ENCODE data around the gene LIMS1. TPM values are rescaled to one million over a fixed set of nuclear protein-coding genes. Genes with fewer than 3 reads are reported as not detected.

The LIMS1 gene
- total RNA-seq, 1 experiment from 2014 or later = 58.1 TPM

DNA sequence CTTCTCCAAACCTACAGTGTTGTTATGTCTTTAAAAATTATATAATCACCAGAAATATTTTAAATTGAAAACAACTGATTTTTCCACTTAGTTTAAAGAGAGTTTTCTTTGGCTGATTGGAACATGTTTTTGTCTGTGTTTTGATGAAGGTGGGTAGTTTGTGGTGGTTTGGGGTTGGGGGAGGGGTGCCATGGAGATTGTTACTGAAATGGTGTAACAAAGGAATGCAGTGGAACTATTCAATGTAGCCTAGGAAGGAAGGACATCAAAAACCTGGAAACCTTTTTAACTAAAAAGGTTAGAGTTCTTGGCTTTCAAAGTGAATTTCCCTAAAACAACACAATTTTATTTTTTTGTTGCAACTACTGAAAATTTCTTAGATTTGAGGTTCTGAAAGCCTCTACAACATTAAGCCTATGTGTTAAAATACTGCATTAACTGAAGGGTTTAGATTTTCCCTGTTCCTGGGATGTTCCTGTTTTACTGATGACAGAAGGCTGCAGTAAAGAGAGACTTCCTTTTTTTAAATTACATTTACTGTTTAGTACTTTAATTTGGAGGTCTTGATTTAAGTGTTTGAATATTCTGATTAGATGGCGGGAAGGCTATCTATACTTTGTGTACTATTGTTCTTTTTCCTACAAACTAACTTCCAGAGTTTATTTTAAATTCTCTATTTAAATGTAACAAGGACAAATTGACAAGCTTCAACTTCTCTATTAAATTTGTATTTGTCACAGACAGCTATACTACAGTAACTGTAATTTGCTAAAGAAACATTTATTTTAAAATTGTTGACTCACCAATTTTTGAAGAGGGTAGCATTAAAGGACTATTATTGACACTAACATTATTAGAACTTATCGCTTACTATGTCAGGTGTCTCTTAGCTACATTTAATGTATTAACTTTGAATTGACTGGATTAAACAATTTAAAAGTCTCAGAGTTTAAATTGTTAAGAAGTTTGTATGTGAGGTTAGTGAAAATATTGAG lies 87.7 kb downstream of the LIMS1 start:
- DNase-seq = no peak
- H3K4me3 ChIP-seq (ENCODE audit: insufficient read depth, low read depth, low read length) = no peak overlapping the region
- no peaks in the 10 kb centered on the region for H3K27me3 ChIP-seq (ENCODE audit: control insufficient read depth, insufficient read depth, low read length)
- H3K36me3 ChIP-seq (replicated peaks; ENCODE audit: control insufficient read depth, insufficient read depth, low read length) = no peaks in the 10 kb centered on the region

DNA sequence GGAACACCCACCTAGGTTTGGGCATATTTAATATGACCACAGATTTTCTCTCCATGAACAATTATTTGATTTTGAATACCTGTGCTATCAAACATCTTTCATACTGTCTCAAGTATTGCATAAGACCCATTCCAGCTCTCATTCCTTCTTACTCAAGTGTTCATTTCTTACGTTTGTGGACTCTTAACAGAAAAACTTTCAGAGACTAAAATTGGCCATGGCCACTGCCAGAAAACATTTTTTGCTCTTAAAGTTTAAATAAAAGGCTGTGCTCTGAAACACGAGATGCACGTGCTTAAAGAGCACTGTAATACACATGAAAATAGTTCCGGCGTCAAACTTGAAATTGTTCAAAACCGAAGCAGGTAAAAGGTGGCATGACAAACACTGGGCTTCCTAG lies 89.3 kb downstream of the LIMS1 start:
- Histone ChIP-seq H3K4me3 (ENCODE audit: insufficient read depth, low read depth, low read length) (no peak overlapping the region), H3K36me3 (replicated peaks; ENCODE audit: control insufficient read depth, insufficient read depth, low read length) (no peaks in the 10 kb centered on the region)
- DNase-seq = no peak

DNA sequence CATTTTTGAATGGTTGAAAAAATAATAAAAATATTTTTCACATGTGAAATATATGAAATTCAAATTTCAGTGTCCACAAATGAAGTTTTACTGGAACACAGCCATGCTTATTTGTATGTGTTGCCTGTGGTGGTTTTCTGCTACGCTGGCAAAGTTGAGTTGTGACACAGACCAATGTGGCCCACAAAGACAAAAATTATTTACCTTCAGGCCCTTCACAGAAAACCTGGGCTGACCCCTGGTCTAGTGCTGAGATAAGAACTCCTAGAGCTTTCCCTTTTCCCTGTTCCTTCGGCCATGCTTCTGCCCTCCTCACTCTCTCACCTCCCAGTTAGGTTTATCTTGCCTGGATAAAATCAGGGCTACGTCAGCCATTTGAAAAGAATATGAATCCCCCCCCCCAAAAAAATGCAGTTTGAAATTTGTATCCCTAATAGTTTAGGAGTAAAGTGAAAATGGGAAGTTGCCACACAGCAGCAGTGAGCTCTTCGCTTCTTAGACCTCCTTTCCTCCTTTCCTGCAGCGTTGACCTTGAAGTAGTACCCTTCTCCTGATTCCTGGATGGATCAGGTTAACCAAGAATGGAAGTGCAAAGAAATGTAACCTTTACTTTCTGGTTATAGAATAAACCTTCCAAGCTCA lies 91.0 kb downstream of the LIMS1 start:
- Histone ChIP-seq H3K36me3 (replicated peaks; ENCODE audit: control insufficient read depth, insufficient read depth, low read length) (no peaks in the 10 kb centered on the region), H3K4me3 (ENCODE audit: insufficient read depth, low read depth, low read length) (no peak overlapping the region), H3K27me3 (ENCODE audit: control insufficient read depth, insufficient read depth, low read length) (no peaks in the 10 kb centered on the region)
- no peak for DNase-seq

More for the DNA sequence above, 89.3 kb downstream of the LIMS1 start:
- no peaks in the 10 kb centered on the region for H3K27me3 ChIP-seq (ENCODE audit: control insufficient read depth, insufficient read depth, low read length)

DNA sequence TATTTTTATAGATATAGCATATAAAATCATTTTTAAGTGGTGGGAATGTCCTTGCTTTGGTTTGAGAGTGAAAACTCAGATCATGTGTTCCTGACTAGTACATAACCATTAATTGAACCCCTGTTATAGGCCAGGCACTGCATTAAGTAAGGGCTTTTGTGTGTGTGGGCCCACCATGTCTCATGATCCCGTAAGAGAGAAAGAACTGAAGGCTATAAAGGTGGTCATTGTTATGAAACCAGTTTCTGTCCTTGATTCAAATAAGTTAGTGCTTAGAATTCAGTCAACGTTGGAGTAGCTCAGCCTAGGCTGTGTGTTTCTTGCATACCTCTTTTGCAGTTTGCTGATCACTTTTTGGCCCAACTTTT lies 91.5 kb downstream of the LIMS1 start:
- DNase-seq = no peak
- no peaks in the 10 kb centered on the region for H3K27me3 ChIP-seq (ENCODE audit: control insufficient read depth, insufficient read depth, low read length)
- H3K36me3 ChIP-seq (replicated peaks; ENCODE audit: control insufficient read depth, insufficient read depth, low read length) = no peaks in the 10 kb centered on the region
- H3K4me3 ChIP-seq (ENCODE audit: insufficient read depth, low read depth, low read length) = no peak overlapping the region

DNA sequence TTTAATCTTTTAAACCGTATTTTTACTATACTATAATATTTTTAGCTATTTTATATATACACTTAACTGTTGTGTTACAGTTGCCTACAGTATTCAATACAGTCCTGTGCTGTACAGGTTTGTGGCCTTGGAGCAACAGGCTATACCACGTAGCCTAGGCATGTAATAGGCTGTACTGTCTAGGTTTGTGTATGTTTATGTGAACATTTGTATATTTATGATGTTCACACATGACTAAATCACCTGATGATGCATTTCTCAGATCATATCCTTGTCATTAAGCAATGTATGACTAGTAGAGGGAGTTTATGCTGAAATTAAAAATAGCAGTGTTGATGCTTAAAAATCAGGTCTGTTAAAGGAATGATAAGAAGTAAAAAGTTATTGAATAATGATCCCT lies 92.7 kb downstream of the LIMS1 start:
- no peaks in the 10 kb centered on the region for H3K36me3 ChIP-seq (replicated peaks; ENCODE audit: control insufficient read depth, insufficient read depth, low read length)
- H3K4me3 ChIP-seq (ENCODE audit: insufficient read depth, low read depth, low read length) = no peak overlapping the region
- no peak for DNase-seq
- no peaks in the 10 kb centered on the region for H3K27me3 ChIP-seq (ENCODE audit: control insufficient read depth, insufficient read depth, low read length)

DNA sequence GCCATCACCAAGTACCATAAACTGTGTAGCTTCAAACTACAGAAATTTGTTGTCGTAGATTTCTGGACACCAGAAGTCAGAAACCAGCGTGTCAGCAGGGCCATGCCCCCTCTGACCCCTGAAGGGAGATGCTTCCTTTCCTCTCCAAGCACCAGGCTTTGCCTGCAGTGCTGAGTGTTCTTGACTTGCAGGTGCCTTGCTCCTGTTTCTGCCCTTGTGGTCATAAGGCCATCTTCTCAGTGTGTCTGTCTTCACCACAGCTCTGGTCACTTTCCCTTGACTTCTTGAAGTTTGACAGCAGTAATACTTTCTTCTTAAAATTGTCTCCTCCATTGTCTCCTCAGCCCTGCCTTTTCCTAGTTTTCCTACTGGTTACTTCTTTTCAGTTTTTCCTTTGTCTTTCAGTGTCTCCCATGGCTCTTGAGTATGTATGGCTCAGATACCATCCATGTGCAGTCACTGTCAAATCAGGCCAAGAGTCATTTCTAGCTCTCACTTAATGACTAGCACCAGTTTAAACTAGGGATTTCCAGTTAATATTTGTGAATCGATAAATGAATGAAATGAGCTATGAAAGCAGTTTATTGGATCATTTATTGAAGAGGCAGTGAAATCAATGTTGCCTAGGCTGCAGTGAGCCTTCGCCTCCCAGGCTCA lies 93.8 kb downstream of the LIMS1 start:
- DNase-seq = no peak
- no peaks in the 10 kb centered on the region for H3K36me3 ChIP-seq (replicated peaks; ENCODE audit: control insufficient read depth, insufficient read depth, low read length)
- no peak overlapping the region for H3K4me3 ChIP-seq (ENCODE audit: insufficient read depth, low read depth, low read length)
- H3K27me3 ChIP-seq (ENCODE audit: control insufficient read depth, insufficient read depth, low read length) = no peaks in the 10 kb centered on the region

DNA sequence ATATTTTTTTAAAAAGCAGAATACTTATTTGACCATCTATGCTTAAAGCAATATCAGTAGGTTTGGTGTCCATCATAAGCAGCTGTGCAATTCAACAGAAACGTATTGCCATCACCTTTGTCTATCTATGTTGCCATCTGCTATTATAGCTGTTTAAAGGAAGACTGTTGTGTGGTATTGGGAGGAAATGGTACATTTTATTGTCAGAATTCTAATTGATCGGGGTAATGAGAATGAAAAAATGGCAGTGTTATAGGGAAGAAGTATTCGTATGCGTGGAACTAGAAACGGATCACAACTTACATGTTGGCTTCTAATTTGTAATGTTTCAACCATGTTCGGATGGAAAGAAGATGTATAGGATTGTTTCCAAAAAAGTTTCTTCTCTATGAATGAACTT lies 94.7 kb downstream of the LIMS1 start:
- H3K36me3 ChIP-seq (replicated peaks; ENCODE audit: control insufficient read depth, insufficient read depth, low read length) = no peaks in the 10 kb centered on the region
- no peaks in the 10 kb centered on the region for H3K27me3 ChIP-seq (ENCODE audit: control insufficient read depth, insufficient read depth, low read length)
- DNase-seq = no peak
- H3K4me3 ChIP-seq (ENCODE audit: insufficient read depth, low read depth, low read length) = no peak overlapping the region

DNA sequence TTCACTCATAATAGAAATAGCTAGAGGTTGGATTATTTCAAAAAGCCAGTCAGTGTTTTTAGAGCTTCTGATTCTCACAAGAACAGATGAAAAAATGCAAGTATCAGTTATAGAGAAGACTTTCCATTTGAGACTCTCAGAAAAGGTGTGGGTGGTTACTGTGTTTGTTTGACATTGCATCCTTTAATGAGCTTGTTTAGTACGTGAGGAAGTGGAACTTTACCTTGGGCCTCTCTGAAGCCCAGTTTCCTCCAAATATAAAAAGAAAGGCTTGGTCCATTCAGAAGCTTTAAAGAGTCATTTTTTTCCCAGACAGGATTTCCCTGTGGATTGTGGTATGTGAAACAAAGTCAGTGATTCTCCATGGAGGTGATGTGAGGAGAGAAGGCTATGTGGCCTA lies 95.1 kb downstream of the LIMS1 start:
- DNase-seq = no peak
- Histone ChIP-seq H3K4me3 (ENCODE audit: insufficient read depth, low read depth, low read length) (no peak overlapping the region), H3K36me3 (replicated peaks; ENCODE audit: control insufficient read depth, insufficient read depth, low read length) (no peaks in the 10 kb centered on the region), H3K27me3 (ENCODE audit: control insufficient read depth, insufficient read depth, low read length) (no peaks in the 10 kb centered on the region)

DNA sequence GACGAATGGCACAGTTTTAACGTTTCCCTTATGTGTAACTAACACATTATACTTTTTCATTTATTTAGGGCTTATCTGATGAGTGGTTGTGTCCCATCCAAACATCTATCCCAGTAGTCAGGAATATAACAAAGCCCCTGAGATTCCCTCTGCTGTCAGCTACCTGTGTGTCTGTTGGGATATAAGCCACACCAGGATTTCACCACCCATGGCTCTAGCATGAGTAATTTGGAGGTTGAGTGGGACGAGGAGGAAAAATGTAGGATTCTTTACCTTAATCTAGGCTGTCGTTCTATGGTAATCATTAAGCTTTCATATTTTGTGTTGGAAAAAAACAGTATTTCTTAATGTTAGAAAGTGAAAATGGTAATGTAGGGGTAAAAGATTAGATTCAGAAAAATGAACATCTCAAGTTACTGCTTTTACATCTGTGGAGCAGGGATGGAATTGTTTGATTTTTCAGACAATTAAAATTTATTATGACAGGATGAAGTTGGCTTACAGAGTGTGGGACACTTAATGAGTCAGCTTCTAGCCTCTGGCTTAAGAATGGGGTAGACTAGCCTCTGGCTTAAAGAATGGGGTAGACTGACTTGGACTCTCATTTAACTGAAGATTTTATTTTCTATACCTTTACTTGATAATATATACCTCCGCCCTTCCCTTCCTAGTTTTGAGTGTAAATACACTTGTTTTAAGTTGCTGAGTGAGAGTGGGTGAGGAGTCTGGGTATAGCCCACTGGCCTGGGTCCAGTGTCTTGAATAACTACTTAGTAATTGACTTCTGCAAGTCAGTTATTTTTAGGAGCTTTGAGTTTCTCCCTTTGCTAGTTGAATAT lies 96.5 kb downstream of the LIMS1 start:
- H3K36me3 ChIP-seq (replicated peaks; ENCODE audit: control insufficient read depth, insufficient read depth, low read length) = no peaks in the 10 kb centered on the region
- no peaks in the 10 kb centered on the region for H3K27me3 ChIP-seq (ENCODE audit: control insufficient read depth, insufficient read depth, low read length)
- no peak overlapping the region for H3K4me3 ChIP-seq (ENCODE audit: insufficient read depth, low read depth, low read length)
- no peak for DNase-seq

DNA sequence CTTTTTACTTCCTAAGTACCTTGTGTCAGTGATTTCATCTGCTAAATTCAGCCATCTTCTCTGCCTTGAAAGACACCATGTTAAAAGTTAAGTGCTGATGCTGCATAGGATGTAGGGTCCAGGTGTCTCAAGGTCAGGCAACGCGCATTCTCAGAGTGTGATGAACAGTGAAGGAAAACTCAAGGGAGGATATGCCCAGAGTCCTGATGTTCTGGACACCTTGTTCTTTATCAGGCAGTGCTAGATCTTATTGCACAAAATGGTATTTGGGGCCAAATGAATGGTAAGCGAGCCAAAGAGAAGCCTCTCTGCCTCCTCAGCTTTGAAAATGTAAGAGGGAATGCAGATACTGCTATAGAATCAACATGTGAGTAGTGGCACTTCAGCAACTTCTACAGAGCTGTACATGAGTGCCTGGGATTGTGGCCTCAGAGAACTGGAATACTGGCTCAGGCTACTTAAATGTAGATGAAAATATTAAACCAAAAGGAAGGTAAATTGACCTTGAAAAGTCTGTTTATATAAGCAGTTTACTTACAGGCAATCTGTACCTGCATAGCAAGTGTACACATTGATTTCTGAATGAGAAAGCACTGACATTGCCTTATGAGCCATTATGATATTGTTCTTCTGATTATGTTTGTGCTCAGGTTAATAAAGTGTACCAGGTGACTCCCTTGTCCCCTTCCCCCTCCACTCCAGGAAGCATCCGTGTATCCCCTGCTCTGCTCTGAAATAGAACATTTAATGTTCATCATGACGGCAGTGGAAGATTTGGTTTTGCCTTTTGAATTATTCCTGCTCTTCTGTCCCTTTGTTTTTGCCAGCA lies 98.3 kb downstream of the LIMS1 start:
- H3K27me3 ChIP-seq (ENCODE audit: control insufficient read depth, insufficient read depth, low read length) = no peaks in the 10 kb centered on the region
- H3K36me3 ChIP-seq (replicated peaks; ENCODE audit: control insufficient read depth, insufficient read depth, low read length) = no peaks in the 10 kb centered on the region
- DNase-seq = no peak
- H3K4me3 ChIP-seq (ENCODE audit: insufficient read depth, low read depth, low read length) = no peak overlapping the region

DNA sequence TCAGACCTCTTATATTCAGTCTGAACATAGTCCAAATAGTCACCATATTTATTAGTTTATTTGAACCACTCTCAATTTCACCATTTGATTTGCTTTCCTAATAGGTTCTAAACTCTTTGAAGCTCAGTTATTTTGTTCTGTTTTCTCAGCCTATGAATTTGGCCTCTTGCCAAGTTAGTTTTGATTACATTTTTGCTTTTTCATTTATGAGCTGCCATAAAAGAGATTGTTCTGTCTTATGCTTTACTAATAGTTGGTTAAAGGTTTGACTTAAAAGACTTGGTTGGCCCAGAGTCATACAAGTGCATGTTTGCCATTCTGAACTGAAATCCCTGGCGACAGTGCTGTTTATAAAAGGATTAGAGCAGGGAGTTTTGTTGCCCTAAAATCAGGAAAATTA lies 99.1 kb downstream of the LIMS1 start:
- no peaks in the 10 kb centered on the region for H3K36me3 ChIP-seq (replicated peaks; ENCODE audit: control insufficient read depth, insufficient read depth, low read length)
- no peak overlapping the region for H3K4me3 ChIP-seq (ENCODE audit: insufficient read depth, low read depth, low read length)
- no peak for DNase-seq
- H3K27me3 ChIP-seq (ENCODE audit: control insufficient read depth, insufficient read depth, low read length) = no peaks in the 10 kb centered on the region

DNA sequence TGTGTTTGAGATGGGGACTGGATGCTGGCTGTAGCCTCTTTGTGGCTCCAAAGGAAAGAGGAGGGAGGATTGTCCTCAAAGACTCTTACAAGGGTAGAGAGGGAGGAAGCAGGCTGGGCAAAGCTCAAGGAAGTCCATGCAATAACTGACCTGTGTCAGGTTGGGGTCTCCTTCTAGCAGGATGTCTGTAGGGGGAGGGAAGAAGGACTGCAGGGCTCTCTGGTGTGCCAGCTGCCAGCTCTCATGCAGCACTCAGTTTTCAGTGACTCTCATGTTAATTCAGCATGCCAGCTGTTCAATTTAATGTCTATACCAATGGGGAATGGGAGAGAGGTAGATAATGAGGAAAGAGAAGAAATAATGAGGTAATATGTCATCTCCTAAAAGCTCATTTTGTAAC lies 99.7 kb downstream of the LIMS1 start:
- Histone ChIP-seq H3K4me3 (ENCODE audit: insufficient read depth, low read depth, low read length) (no peak overlapping the region), H3K27me3 (ENCODE audit: control insufficient read depth, insufficient read depth, low read length) (no peaks in the 10 kb centered on the region), H3K36me3 (replicated peaks; ENCODE audit: control insufficient read depth, insufficient read depth, low read length) (no peaks in the 10 kb centered on the region)
- no peak for DNase-seq

DNA sequence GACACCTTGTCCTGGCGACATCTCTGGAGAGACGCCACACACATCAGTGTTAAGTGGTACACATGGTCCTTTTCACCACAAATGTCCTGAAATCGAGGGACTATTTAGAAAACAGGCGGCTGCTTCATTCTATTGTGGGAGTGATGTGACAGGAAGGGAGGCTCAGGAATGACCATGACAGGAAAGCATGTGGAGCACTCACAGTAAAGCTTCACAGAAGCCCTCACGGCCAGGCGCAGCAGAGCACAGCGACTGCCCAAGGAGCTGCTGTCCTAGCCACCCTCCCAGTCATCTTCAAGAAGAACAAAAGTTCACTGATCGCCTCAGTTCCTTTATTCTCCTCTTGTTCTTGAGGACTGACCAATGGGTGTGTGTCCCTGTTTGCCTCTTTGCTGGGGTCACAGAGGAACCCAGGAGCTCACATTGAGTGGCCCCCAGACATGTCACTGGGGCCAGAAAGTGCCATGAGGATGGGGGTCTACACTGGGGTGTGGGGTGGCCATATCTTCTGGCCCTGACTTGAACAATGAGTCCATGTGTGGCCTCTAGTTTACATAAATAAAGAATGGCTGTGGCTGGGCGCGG lies 100.4 kb downstream of the LIMS1 start:
- H3K36me3 ChIP-seq (replicated peaks; ENCODE audit: control insufficient read depth, insufficient read depth, low read length) = no peaks in the 10 kb centered on the region
- DNase-seq = no peak
- no peak overlapping the region for H3K4me3 ChIP-seq (ENCODE audit: insufficient read depth, low read depth, low read length)
- H3K27me3 ChIP-seq (ENCODE audit: control insufficient read depth, insufficient read depth, low read length) = no peaks in the 10 kb centered on the region
